ENCODE results near the gene SRPRA. TPM values are rescaled to one million over a fixed set of nuclear protein-coding genes. Genes with fewer than 3 reads are reported as not detected.

Gene SRPRA
- total RNA-seq, 1 donor, result 102 TPM

DNA sequence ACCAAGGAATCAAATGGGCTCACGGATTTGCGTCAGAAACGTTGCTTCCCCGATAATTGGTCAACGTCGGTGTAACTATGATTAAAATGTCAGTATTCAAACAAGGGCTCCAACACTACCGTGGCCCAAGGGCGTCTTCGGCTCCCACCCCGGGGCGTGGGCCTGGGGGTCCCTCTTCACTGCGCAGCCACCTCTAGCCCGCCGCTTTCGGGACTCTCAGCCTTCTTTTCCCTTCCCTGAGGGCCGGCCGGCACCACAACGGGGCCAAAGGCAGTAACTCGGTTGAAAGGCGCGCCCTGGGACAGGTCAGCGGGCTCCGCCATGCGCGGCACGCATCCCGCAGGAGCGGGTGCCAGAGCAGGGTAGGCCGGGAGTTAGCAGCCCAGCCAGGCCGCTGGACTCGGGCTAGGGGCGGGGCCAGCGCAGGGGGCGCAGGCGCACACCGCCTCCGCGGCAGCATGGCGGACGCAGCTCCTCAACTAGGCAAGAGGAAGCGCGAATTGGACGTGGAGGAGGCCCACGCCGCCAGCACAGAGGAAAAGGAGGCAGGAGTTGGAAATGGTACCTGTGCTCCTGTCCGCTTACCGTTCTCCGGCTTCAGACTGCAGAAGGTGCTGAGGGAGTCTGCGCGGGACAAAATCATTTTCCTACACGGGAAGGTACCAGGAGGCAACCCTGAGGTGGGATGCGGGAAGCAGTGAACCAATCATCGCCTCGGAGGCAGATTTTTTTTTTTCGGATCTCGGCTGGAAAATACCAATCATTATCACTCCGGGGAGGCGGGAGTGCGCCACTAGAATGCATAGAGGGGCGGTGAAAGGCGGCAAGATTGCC is 35.1 kb upstream of the SRPRA start, which contains the start of gene DCPS:
Gene DCPS, plus strand, starts transcription at position 438 of the 834 bp plus-strand sequence. Its CDS starts 21 bp downstream, at position 459.
- TF ChIP-seq, protein P1, sequence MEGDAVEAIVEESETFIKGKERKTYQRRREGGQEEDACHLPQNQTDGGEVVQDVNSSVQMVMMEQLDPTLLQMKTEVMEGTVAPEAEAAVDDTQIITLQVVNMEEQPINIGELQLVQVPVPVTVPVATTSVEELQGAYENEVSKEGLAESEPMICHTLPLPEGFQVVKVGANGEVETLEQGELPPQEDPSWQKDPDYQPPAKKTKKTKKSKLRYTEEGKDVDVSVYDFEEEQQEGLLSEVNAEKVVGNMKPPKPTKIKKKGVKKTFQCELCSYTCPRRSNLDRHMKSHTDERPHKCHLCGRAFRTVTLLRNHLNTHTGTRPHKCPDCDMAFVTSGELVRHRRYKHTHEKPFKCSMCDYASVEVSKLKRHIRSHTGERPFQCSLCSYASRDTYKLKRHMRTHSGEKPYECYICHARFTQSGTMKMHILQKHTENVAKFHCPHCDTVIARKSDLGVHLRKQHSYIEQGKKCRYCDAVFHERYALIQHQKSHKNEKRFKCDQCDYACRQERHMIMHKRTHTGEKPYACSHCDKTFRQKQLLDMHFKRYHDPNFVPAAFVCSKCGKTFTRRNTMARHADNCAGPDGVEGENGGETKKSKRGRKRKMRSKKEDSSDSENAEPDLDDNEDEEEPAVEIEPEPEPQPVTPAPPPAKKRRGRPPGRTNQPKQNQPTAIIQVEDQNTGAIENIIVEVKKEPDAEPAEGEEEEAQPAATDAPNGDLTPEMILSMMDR (IDR thresholded peaks at IDR 0.05; ENCODE audit: insufficient read depth, low read depth, low read length), result no peak
- peak within 1 kb of the TSS; percentile 95 for H3K4me3 ChIP-seq (ENCODE audit: low read depth, low read length)
- DNase-seq (ENCODE audit: low read depth), result peak; percentile 90

- TF ChIP-seq, protein P1 (IDR thresholded peaks at IDR 0.05; ENCODE audit: insufficient read depth, low read depth, low read length), result no peak
- DNase-seq (ENCODE audit: low read depth), result no peak
- no peak overlapping the region for H3K4me3 ChIP-seq (ENCODE audit: low read depth, low read length)
Measured at GRCh38 chr11:126297004-126297403, 28.3 kb upstream of the SRPRA start.

DNA sequence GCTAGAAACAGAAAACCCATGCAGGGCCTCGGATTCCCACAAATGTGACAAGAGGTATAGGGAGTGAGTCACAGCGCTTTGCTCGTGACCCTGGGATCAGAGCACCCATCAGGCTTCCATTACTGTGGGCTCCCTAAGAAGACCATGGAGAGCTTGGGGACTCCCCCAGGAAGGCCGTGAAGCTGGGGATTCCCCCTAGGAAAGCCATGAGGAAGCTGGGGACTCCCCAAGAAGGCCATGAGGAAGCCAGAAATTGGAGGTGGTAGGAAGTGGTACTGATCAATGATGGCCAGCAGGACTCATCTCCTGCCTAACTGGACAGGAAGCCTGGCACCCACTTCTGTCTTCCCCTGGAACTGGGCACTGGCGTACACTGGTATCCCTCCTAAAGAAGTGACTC is 25.0 kb upstream of the SRPRA start:
- TF ChIP-seq, protein P1 (IDR thresholded peaks at IDR 0.05; ENCODE audit: insufficient read depth, low read depth, low read length), result no peak
- no peak for DNase-seq (ENCODE audit: low read depth)
- H3K4me3 ChIP-seq (ENCODE audit: low read depth, low read length), result no peak overlapping the region

- TF ChIP-seq, protein P1 (IDR thresholded peaks at IDR 0.05; ENCODE audit: insufficient read depth, low read depth, low read length), result no peak
Measured at GRCh38 chr11:126290887-126291286, 22.2 kb upstream of the SRPRA start.

DNA sequence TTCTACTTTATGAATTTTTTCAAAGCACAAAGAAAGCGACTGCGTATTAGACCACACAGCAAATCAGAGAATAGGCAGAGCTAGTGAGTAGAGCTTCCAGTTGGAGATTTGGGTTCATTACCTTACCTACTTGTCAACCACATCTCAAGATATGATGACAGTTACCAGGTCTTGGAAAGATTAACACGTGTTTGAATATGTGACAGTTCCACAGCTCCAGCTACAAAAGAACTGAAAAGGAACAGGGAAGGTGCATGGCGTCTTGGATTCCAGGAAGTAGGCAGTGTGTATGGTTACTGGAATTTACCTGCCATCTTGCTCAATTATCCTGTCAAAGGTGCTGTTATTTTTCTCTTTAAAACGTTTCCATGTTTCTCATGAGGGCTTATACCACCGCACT is 19.5 kb upstream of the SRPRA start:
- no peak overlapping the region for H3K4me3 ChIP-seq (ENCODE audit: low read depth, low read length)
- no peak for DNase-seq (ENCODE audit: low read depth)
- TF ChIP-seq, protein P1 (IDR thresholded peaks at IDR 0.05; ENCODE audit: insufficient read depth, low read depth, low read length), result no peak

More at GRCh38 chr11:126290887-126291286, 22.2 kb upstream of the SRPRA start:
- no peak overlapping the region for H3K4me3 ChIP-seq (ENCODE audit: low read depth, low read length)
- no peak for DNase-seq (ENCODE audit: low read depth)

DNA sequence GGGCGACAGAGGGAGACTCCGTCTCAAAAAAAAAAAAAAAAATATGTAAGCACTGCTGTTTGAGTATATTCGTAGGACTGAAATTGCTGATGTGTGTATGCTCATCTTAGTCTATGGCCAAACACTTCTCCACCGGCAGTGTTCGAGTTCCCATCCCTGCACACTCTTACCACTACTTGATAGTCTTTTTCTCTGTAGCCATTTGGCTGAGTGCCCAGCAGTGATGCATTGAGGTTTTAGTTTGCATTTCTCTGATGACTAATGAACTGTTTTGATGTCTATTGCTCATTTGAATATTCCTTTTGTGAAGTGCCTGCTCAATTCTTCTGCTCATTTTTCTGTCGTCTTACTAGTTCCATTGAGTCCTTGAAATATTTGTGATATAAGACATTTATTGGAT is 16.1 kb upstream of the SRPRA start:
- peak; percentile 94 for DNase-seq (ENCODE audit: low read depth)
- TF ChIP-seq, protein P1 (IDR thresholded peaks at IDR 0.05; ENCODE audit: insufficient read depth, low read depth, low read length), result no peak
- no peak overlapping the region for H3K4me3 ChIP-seq (ENCODE audit: low read depth, low read length)
